DOHH2 (cell line): ENCODE measurements around the gene ARF6.

ENCODE experiments used
- EZH2phosphoT487 ChIP-seq: fragments of 200-600 bp; sonication (generic); IDR thresholded peaks from 2 replicates; pipeline ENCODE4 v1.6.1; 2017; ENCODE audit warnings: borderline replicate concordance, mild to moderate bottlenecking, antibody characterized with exemption, low read length, moderate library complexity, mixed read lengths
- TF ChIP-seq, protein P1 (sequence below): fragments of 200-600 bp; sonication (generic); IDR thresholded peaks from one replicate; pipeline ENCODE4 v1.5.1; 2014; ENCODE audit warnings: antibody characterized with exemption, mild to moderate bottlenecking, low read depth, low read length; ENCODE audit not compliant: poor library complexity, severe bottlenecking

DNA sequence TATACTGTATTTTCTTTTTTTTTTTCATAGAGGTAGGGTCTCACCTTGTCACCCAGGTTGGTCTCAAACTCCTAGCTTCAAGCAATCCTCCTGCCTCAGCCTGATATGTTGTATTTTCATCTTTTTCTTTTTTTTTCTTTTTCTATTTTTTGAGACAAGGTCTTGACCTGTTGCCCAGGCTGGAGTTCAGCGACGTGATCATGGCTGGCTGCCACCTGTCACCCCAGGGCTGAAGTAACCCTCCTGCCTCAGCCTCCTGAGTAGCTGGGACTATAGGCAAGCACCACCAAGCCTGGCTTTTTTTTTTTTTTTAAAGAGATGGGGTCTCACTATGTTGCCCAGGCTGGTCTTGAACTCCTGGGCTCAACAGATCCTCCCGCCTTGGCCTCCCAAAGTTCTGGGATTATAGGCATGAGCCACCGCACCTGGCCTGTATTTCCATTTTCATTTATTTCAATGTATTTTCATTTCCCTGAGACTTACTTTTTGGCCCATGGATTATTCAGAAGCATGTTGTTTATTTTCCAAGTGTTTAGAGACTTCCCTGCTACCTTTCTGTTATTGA lies 16.2 kb upstream of the ARF6 start:
- TF ChIP-seq EZH2phosphoT487, result no peak
- TF ChIP-seq, protein P1, sequence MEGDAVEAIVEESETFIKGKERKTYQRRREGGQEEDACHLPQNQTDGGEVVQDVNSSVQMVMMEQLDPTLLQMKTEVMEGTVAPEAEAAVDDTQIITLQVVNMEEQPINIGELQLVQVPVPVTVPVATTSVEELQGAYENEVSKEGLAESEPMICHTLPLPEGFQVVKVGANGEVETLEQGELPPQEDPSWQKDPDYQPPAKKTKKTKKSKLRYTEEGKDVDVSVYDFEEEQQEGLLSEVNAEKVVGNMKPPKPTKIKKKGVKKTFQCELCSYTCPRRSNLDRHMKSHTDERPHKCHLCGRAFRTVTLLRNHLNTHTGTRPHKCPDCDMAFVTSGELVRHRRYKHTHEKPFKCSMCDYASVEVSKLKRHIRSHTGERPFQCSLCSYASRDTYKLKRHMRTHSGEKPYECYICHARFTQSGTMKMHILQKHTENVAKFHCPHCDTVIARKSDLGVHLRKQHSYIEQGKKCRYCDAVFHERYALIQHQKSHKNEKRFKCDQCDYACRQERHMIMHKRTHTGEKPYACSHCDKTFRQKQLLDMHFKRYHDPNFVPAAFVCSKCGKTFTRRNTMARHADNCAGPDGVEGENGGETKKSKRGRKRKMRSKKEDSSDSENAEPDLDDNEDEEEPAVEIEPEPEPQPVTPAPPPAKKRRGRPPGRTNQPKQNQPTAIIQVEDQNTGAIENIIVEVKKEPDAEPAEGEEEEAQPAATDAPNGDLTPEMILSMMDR, result no peak
